Mesenteric fat pad (tissue), 1 donor: ENCODE measurements around the gene CCDC102A. TPM values are rescaled to one million over a fixed set of nuclear protein-coding genes. Genes with fewer than 3 reads are reported as not detected.

Experiments
- DNase-seq: peaks from one replicate; pipeline ENCODE4 v3.0.0-alpha.2; 2020; ENCODE audit warnings: low spot score
- total RNA-seq: library from RNA; stranded (reverse); fragmentation: NEBNext Ultra II Directional; extraction: Animal tissue kit (Norgen Biotek cat#: 25700); gene quantifications from one replicate; pipeline ENCODE4 v1.2.1, GENCODE V29; 2021
- donor health status: DM: yes; HTN: yes; CAD: no.

Gene CCDC102A
- total RNA-seq, 1 donor from 2014 or later = 5.0 TPM

GRCh38 chr16:57480754-57481230 is 55.6 kb downstream of the CCDC102A start:
- DNase-seq = peak; percentile 64

GRCh38 chr16:57479976-57480753 is 56.2 kb downstream of the CCDC102A start:
- DNase-seq = peak; percentile 92

GRCh38 chr16:57479205-57479975 is 57.0 kb downstream of the CCDC102A start:
- DNase-seq = peak; percentile 87

- peak; percentile 49 for DNase-seq
Measured at GRCh38 chr16:57478396-57479204, 57.8 kb downstream of the CCDC102A start.

GRCh38 chr16:57477531-57478202 is 58.7 kb downstream of the CCDC102A start:
- DNase-seq = peak; percentile 81

GRCh38 chr16:57476546-57477410 is 59.6 kb downstream of the CCDC102A start:
- peak; percentile 72 for DNase-seq

GRCh38 chr16:57475711-57476339 is 60.5 kb downstream of the CCDC102A start:
- no peak for DNase-seq

- DNase-seq = no peak
Measured at GRCh38 chr16:57474671-57475661, 61.4 kb downstream of the CCDC102A start.

GRCh38 chr16:57473906-57474305 is 62.5 kb downstream of the CCDC102A start:
- no peak for DNase-seq

GRCh38 chr16:57473176-57473840 is 63.1 kb downstream of the CCDC102A start:
- no peak for DNase-seq

GRCh38 chr16:57472665-57473060 is 63.7 kb downstream of the CCDC102A start:
- DNase-seq = no peak

- DNase-seq = no peak
Measured at GRCh38 chr16:57471852-57472664, 64.3 kb downstream of the CCDC102A start.

- DNase-seq = no peak
Measured at GRCh38 chr16:57471209-57471608, 65.2 kb downstream of the CCDC102A start.

- DNase-seq = no peak
Measured at GRCh38 chr16:57470711-57471110, 65.7 kb downstream of the CCDC102A start.

- DNase-seq = no peak
Measured at GRCh38 chr16:57469917-57470470, 66.4 kb downstream of the CCDC102A start.

GRCh38 chr16:57469046-57469445 is 67.3 kb downstream of the CCDC102A start:
- DNase-seq = no peak
